ENCODE data around the gene FASTKD3.
A peak's percentile ranks its signal among the peaks of the same experiment; 100 is the strongest.

FASTKD3 gene

GRCh38 chr5:7877851-7878250 lies 9.0 kb upstream of the FASTKD3 start:
- DNase-seq = no peak

DNA sequence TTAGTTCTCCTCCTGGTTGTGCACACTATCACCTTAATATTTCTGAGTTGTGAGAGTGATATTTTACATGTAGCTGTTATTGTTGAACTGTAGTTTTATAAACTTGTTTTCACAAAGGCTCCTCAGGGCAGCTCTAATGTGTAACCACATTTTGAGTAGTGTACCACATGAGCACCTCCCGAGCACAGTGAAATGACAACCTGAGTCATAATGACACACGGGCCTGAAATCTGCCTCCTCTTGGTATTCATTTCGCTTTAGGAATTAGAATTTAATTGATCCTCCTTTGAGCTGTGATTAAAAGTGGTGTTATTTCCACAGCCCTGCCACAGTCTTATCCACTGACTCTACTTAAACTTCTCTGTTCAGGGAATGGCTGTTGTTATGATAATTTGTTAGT lies 8.0 kb upstream of the FASTKD3 start:
- peak; percentile 24 for DNase-seq

DNA sequence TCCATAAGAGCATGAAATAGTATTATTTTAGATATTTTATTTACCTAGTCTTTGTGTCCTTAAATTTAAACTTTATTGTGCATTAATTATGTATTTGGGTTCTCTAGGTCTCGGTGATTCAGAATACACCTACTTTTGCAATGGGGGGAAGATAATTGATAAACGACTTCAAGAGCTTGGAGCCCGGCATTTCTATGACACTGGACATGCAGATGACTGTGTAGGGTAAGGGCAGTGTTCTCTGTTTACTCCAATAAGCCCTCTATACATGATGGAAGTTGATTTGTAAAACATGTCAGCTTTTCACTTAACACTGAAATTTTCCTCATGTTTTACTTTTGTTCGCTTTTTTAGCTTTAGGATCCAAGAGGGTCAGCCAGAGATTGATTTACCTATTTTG lies 6.3 kb upstream of the FASTKD3 start:
- DNase-seq = no peak

GRCh38 chr5:7874639-7875038 lies 5.8 kb upstream of the FASTKD3 start:
- DNase-seq = no peak

DNA sequence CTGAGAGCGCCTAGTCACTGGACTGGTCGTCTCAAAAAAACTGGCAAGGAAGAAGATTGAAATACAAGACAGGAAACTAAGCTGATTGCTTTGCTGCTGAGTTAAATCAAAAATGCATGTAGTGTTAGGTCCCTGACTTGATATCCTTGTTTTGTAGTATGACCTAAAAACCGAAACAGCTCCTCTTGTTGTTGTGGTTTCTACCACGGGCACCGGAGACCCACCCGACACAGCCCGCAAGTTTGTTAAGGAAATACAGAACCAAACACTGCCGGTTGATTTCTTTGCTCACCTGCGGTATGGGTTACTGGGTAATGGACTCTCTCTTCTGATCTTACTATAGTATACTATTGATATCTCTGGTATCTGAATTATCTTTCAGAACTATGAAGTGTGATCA lies 4.4 kb upstream of the FASTKD3 start:
- DNase-seq = peak; percentile 67

DNA sequence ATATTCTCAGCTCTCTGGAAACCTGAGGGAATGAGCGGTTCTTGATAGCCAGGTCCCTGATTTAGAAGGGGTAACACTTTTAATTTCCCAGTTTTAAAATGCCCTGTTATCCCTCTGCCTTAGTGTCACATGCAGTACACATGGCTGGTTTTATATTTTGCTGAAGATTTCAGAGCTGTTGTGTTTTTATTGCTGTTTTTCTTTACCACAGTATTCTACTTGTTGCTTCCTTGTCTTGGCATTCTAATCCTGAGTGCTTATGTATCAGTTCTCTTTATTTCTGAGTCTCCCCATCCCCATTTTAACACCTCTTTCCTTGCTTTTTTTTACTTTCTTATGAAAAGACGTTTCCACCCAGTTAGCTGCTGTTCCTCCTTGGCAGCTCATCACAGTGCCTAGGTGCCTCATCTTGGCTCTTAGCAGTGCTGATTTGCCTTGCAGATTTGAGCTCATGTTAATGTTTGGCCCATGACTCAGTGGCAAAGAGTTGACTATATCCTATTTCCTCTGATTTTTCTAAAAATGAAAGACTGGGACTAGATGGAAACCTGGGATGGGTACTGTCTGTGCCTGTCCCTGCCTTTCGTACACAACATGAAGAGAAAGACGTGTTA lies 3.8 kb upstream of the FASTKD3 start:
- no peak for DNase-seq

GRCh38 chr5:7871653-7872052 lies 2.8 kb upstream of the FASTKD3 start:
- DNase-seq = peak; percentile 32

- DNase-seq = no peak
Observed at GRCh38 chr5:7869474-7870136, 774 bp upstream of the FASTKD3 start.

- DNase-seq = no peak
Observed at GRCh38 chr5:7868427-7868772, 431 bp downstream of the FASTKD3 start.

DNA sequence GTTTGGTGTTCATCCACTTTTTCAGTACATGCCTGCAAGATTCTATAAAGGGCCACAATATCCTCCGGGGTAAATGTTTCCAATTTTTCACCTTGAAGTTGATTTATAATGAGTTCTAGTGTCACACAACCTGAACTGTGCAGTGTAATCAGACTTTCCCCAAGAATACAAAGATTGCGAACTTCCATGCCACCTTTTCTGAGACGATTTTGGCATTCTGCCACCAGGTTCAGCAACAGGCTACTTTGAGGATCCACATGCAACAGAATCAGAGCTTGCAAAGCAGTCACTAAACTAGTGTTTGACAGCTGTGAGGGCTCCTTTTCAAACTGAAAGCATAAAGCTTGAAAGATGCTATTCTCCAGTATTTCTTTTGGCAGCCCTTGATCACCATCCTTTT lies 1.6 kb downstream of the FASTKD3 start:
- no peak for DNase-seq

DNA sequence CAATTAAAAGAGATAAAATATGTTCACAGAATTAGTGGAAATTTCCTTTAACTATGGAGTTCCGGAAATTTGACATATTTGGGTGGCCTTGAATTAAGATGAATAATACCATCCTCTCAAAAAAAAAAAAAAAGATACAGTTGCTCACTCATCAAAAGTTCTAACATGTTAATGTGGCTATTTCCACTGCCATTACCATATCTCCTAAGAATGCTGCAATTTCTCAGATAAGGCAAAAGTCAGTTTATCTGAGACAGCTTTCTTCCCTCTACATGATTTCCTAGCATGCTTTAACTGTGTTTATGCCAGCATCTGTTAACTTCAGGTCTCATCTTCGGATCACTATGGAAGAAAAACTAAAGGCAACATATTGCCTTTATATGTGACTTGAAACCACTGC lies 2.6 kb downstream of the FASTKD3 start:
- DNase-seq = no peak

DNA sequence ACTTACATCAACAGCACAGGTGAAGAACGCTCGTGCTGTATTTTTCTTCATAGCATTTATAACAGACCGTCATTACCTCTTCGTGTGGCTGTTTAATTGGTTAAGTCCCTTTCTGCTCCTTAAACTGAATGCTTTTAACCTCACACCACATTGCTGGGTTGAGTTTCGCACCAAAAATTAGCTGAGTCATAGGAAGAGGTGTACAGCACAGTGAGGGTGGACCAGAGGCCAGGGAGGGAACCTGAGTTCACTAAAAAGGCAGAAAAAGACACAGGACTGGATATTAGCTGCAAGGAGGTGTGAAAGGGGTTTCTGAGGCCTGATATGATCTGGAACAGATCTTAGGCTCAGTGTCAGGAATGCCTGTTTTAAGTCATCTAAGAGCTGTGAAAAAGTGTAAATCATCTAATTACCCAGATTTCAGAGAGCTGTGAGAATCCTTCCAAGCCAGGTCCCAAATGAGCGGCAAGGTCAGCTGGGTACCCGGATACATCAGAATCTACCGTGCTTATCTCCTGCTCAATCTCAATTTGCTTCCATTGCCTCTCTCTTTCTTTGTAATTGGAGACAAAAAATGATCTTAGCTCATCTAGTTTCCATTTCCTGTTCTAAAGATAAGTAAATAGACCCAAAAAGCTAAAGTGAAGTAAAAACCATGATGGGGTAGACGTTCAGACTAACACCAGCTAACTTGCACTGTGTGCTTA lies 10.8 kb downstream of the FASTKD3 start:
- no peak for DNase-seq

- DNase-seq = no peak
Observed at GRCh38 chr5:7857361-7857760, 11.5 kb downstream of the FASTKD3 start.

GRCh38 chr5:7856855-7857254 lies 12.0 kb downstream of the FASTKD3 start:
- peak; percentile 56 for DNase-seq

- no peak for DNase-seq
Observed at GRCh38 chr5:7855611-7856010, 13.2 kb downstream of the FASTKD3 start.

DNA sequence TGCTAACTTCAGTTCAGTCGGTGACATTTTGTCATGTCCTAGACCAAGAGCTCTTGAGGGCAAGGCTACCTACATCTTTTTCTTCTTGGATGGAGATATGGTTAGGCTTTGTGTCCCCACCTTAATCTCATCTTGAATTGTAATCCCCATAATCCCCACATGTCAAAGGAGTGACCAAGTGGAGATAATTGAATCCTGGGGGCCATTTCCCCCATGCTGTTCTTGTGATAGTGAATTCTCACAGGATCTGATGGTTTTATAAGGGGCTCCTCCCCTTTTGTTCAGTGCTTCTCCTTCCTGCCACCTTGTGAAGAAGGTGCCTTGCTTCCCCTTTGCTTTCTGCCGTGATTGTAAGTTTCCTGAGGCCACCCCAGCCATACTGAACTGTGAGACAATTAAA lies 15.8 kb downstream of the FASTKD3 start:
- DNase-seq = no peak

DNA sequence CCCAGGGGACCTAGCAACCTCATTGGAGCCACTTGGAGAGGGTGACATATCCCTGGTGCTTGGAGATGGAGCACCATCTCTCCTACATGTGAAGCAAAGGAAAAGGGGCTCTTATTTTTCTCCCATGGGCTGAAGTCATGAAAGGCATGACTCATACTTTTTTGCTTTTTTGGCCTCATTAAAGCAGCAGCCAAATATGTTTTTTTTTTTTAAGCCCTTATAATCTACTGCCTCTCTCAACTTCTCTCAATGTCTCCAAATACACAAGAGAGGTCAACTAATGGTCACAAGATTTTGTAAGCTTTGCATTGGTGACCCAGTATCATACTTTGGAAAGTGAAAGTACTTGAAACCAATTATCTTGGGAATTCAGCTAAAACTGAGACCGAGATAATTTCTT lies 16.3 kb downstream of the FASTKD3 start:
- no peak for DNase-seq

DNA sequence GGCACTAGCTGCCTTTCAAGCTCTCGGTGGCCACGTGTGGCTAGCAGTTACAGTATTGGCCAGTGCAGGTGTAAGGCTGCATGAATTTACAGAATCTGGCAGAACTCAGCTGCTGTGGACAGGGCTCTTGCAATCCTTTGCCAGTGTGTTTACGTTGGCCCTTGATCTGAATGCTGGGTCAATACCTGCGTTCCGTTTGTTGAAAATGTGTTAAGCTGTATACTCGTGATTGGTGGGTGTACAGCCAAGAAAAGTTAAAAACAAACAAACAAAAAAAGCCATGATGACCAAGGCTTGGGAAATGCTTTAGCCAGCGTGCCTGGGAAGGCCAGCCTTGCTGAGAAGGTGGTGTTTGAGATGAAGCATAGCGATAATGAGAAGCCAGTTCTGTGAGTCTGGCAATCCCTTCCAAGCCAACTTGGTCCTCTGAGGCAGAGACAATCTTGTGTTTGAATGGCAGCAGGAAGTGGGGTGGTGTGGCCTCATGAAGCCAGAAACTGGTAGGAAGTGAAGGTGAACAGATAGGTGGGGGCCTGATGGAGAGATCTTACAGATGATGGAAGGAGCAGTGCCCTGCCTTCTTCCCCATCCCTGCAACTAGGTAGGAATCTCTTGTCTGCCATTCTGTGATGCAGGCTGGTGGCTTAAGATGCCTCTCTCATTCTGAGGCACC lies 17.1 kb downstream of the FASTKD3 start:
- no peak for DNase-seq

GRCh38 chr5:7851240-7851592 lies 17.6 kb downstream of the FASTKD3 start:
- no peak for DNase-seq

DNA sequence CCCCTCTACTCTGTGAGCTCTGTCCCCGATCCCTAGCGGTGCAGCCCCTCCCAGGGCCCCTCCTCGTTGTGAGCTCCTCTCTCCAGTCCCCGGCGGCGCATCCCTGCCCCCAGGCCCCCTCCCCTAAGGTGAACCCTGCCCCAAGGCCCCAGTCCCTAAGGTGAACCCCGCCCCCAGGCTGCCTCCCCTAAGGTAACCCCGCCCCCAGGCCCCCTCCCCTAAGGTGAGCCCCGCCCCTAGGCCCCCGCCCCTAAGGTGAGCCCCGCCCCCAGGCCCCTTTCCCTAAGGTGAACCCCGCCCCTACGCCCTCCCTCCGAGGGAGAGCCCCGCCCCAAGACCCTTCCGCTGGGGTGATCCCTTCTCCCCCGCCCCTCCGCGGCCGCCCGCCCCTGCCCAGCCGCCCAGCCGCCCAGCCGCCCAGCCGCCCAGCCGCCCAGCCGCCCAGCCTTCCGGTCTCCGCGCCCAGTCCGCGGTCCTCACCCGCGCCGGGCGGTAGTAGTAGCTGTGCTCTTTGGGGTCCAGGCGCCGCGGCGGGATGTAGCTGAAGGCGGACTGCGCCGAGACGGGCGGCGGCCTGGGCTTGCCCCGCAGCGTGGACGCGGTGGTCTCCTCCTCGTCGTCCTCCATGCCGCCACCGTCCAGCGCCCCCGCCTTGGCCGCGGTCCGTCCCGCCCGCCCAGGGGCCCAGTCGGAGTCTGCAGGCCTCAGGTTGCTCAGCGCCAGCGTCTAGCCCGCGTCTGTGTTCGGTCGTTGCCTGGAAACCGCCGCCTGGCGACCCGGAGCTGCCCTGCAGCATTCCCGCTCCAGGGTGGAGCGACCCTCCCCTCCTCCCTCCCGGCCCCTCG lies 18.2 kb downstream of the FASTKD3 start, which contains the start of gene CFAP90:
Gene CFAP90, minus strand, starts transcription at position 739 of the 845 bp plus-strand sequence. Its CDS starts 112 bp downstream, at position 627.
- no peak for DNase-seq

- DNase-seq = no peak
Observed at GRCh38 chr5:7849681-7850394, 19.0 kb downstream of the FASTKD3 start.

- no peak for DNase-seq
Observed at GRCh38 chr5:7848296-7848695, 20.5 kb downstream of the FASTKD3 start.
